ENCODE results near the gene IGF2BP3.

- no peak for TF ChIP-seq CTCF (IDR thresholded peaks at IDR 0.05)
- no peak for TF ChIP-seq EZH2 (IDR thresholded peaks at IDR 0.05)
Observed at GRCh38 chr7:23470330-23471105, at the start of gene IGF2BP3.

Measured in neural progenitor cell (in vitro differentiated cells).